H1 (cell line): ENCODE results near the gene TCF7L2. TPM values are rescaled to one million over a fixed set of nuclear protein-coding genes. Genes with fewer than 3 reads are reported as not detected.

Source experiments
- CTCF ChIA-PET: fragments of 300-600 bp; sonication (Branson Sonifier 250); formaldehyde crosslinking; loops from one replicate; lab custom pipeline; 2021; ENCODE audit not compliant: partially characterized antibody; lab: Charles Lee
- POLR2A ChIA-PET: fragments of 300-600 bp; sonication (Branson Sonifier 250); formaldehyde crosslinking; loops from one replicate; lab custom pipeline; 2021; ENCODE audit warnings: inconsistent platforms; ENCODE audit not compliant: partially characterized antibody; lab: Charles Lee
- DNase-seq, 2 experiments: peaks; one replicate each; pipeline versions ENCODE4 v3.0.0 to v3.0.0-alpha.2; 2010 to 2022; ENCODE audit warnings: low spot score in 2 of 2, low read depth in 1 of 2, mixed read lengths in 1 of 2
- FAIRE-seq: peaks from 2 replicates; lab custom pipeline; 2011; peaks lifted over from hg19 to GRCh38; lab: Jason Lieb, UNC
- H2AFZ ChIP-seq: 2 replicates; pipeline ENCODE4 v1.8.1; 2012; ENCODE audit warnings: low read length, inconsistent platforms
- H2AK5ac ChIP-seq: 2 replicates; pipeline ENCODE4 v1.6.1; 2013; ENCODE audit warnings: low read depth, low read length
- H2BK120ac ChIP-seq: replicated peaks from 2 replicates; pipeline ENCODE3; 2013; ENCODE audit warnings: low read depth, low read length, inconsistent platforms
- H2BK12ac ChIP-seq: 2 replicates; pipeline ENCODE4 v1.6.1; 2013; ENCODE audit warnings: low read depth, low read length
- H2BK15ac ChIP-seq: 2 replicates; pipeline ENCODE4 v1.6.1; 2013; ENCODE audit warnings: low read length
- H2BK20ac ChIP-seq: 2 replicates; pipeline ENCODE4 v1.6.1; 2013; ENCODE audit warnings: low read length
- H2BK5ac ChIP-seq: 2 replicates; pipeline ENCODE4 v1.6.1; 2013; ENCODE audit warnings: low read depth, low read length
- H3K14ac ChIP-seq: 2 replicates; pipeline ENCODE4 v1.6.1; 2013; ENCODE audit warnings: inconsistent platforms; ENCODE audit not compliant: insufficient read length
- H3K18ac ChIP-seq: 2 replicates; pipeline ENCODE4 v1.6.1; 2013; ENCODE audit warnings: low read length; ENCODE audit errors: extremely low read depth
- H3K23ac ChIP-seq: 2 replicates; pipeline ENCODE4 v1.6.1; 2013; ENCODE audit warnings: inconsistent platforms; ENCODE audit not compliant: insufficient read length
- H3K23me2 ChIP-seq: 2 replicates; pipeline ENCODE4 v1.6.1; 2013; ENCODE audit warnings: low read depth, low read length
- H3K27ac ChIP-seq: 2 replicates; pipeline ENCODE4 v1.6.1; 2011; ENCODE audit warnings: low read depth, low read length, inconsistent platforms
- H3K27me3 ChIP-seq, 4 experiments: replicated peaks in 1 of 4; 1 replicate in 1 of 4; 2 replicates in 3 of 4; pipeline versions ENCODE4 v1.6.1 to v1.8.1; 2011 to 2013; ENCODE audit warnings: low read length in 3 of 4, mild to moderate bottlenecking in 3 of 4, inconsistent platforms in 2 of 4, mixed read lengths in 2 of 4, moderate library complexity in 1 of 4; ENCODE audit not compliant: control insufficient read depth in 3 of 4, insufficient read depth in 3 of 4; ENCODE audit errors: extremely low read depth in 1 of 4
- H3K36me3 ChIP-seq, 4 experiments: 2 replicates each; pipeline versions ENCODE4 v1.6.1 to v1.8.1; 2011 to 2013; ENCODE audit warnings: mild to moderate bottlenecking in 4 of 4, low read length in 3 of 4, moderate library complexity in 2 of 4, control low read depth in 1 of 4, inconsistent platforms in 1 of 4; ENCODE audit not compliant: insufficient read depth in 4 of 4, control insufficient read depth in 2 of 4
- H3K4ac ChIP-seq: replicated peaks from 2 replicates; pipeline ENCODE3; 2013; ENCODE audit warnings: low read length, low read depth, mixed read lengths, inconsistent platforms; ENCODE audit not compliant: insufficient read length
- H3K4me1 ChIP-seq, 4 experiments: replicated peaks in 1 of 4; 1 replicate in 1 of 4; 2 replicates in 3 of 4; pipeline versions ENCODE4 v1.6.1 to v1.8.1; 2011 to 2013; ENCODE audit warnings: low read length in 3 of 4, inconsistent platforms in 2 of 4, mixed read lengths in 1 of 4; ENCODE audit not compliant: insufficient read depth in 4 of 4, control insufficient read depth in 3 of 4
- H3K4me2 ChIP-seq, 2 experiments: 2 replicates each; pipeline versions ENCODE4 v1.6.1 to v1.8.1; 2011 to 2013; ENCODE audit warnings: low read depth in 2 of 2, low read length in 2 of 2, control low read depth in 1 of 2, inconsistent platforms in 1 of 2, mild to moderate bottlenecking in 1 of 2; ENCODE audit not compliant: insufficient read depth in 1 of 2
- H3K4me3 ChIP-seq, 4 experiments: fragments of 200-600, 300-600 bp in 1 of 4; sonication (generic), shearing (Covaris generic), sonication (Bioruptor Twin) in 1 of 4; 2 replicates each; pipeline versions ENCODE4 v1.5.1 to v1.8.1; 2011 to 2016; ENCODE audit warnings: low read length in 4 of 4, low read depth in 3 of 4, control low read depth in 2 of 4, inconsistent platforms in 2 of 4, mild to moderate bottlenecking in 2 of 4, mixed read lengths in 1 of 4, moderate library complexity in 1 of 4; ENCODE audit not compliant: insufficient read depth in 2 of 4; ENCODE audit errors: extremely low read depth in 1 of 4
- H3K56ac ChIP-seq: replicated peaks from 2 replicates; pipeline ENCODE3; 2013; ENCODE audit warnings: low read depth, mild to moderate bottlenecking, mixed read lengths, low read length, inconsistent platforms; ENCODE audit not compliant: insufficient read length
- H3K79me1 ChIP-seq: 2 replicates; pipeline ENCODE4 v1.6.1; 2013; ENCODE audit warnings: low read depth, low read length, control low read depth
- H3K79me2 ChIP-seq, 2 experiments: 2 replicates each; pipeline versions ENCODE4 v1.6.1 to v1.8.1; 2012 to 2013; ENCODE audit warnings: low read length in 2 of 2, mild to moderate bottlenecking in 2 of 2, inconsistent platforms in 1 of 2; ENCODE audit not compliant: insufficient read depth in 2 of 2, control insufficient read depth in 1 of 2
- H3K9ac ChIP-seq, 4 experiments: replicated peaks in 1 of 4; 1 replicate in 1 of 4; 2 replicates in 3 of 4; pipeline versions ENCODE4 v1.6.1 to v1.8.1; 2011 to 2013; ENCODE audit warnings: low read depth in 3 of 4, low read length in 3 of 4, control low read depth in 2 of 4, mild to moderate bottlenecking in 2 of 4, moderate library complexity in 2 of 4, inconsistent platforms in 1 of 4; ENCODE audit errors: extremely low read depth in 1 of 4
- H3K9me3 ChIP-seq, 2 experiments: 2 replicates each; pipeline versions ENCODE4 v1.6.1 to v1.8.1; 2012 to 2013; ENCODE audit warnings: mild to moderate bottlenecking in 2 of 2, moderate library complexity in 2 of 2, control low read depth in 1 of 2, inconsistent platforms in 1 of 2, low read depth in 1 of 2, low read length in 1 of 2, mixed read lengths in 1 of 2; ENCODE audit not compliant: insufficient read depth in 2 of 2
- H4K20me1 ChIP-seq, 2 experiments: replicated peaks in 1 of 2; 2 replicates each; pipeline versions ENCODE3 to v1.8.1; 2011 to 2013; ENCODE audit warnings: inconsistent platforms in 2 of 2, low read length in 2 of 2, mild to moderate bottlenecking in 1 of 2; ENCODE audit not compliant: insufficient read depth in 2 of 2, control insufficient read depth in 1 of 2
- H4K5ac ChIP-seq: 2 replicates; pipeline ENCODE4 v1.6.1; 2013; ENCODE audit warnings: low read length, low read depth, mixed read lengths, inconsistent platforms; ENCODE audit not compliant: insufficient read length
- H4K8ac ChIP-seq: 2 replicates; pipeline ENCODE4 v1.8.0; 2013; ENCODE audit warnings: mild to moderate bottlenecking, moderate library complexity, low read length, inconsistent platforms; ENCODE audit not compliant: insufficient read depth; ENCODE audit errors: extremely low read depth
- H4K91ac ChIP-seq: replicated peaks from 2 replicates; pipeline ENCODE3; 2013; ENCODE audit warnings: low read length, mixed read lengths, inconsistent platforms; ENCODE audit not compliant: insufficient read length
- BACH1 ChIP-seq: IDR thresholded peaks from 2 replicates; pipeline ENCODE4 v1.6.1; 2012; ENCODE audit warnings: low read length, improper control_type of control experiment
- CHD2 ChIP-seq: IDR thresholded peaks from 2 replicates; pipeline ENCODE4 v1.6.1; 2012; ENCODE audit warnings: low read length, improper control_type of control experiment
- EP300 ChIP-seq, 2 experiments: IDR thresholded peaks; 1 replicate in 1 of 2; 2 replicates in 1 of 2; pipeline ENCODE4 v1.6.1; 2011 to 2012; ENCODE audit warnings: low read depth in 2 of 2, low read length in 2 of 2, mild to moderate bottlenecking in 2 of 2, borderline replicate concordance in 1 of 2, inconsistent platforms in 1 of 2, moderate library complexity in 1 of 2
- GTF2F1 ChIP-seq: IDR thresholded peaks from 2 replicates; pipeline ENCODE4 v1.6.1; 2012; ENCODE audit warnings: low read depth, low read length, improper control_type of control experiment, borderline replicate concordance
- HDAC6 ChIP-seq: IDR thresholded peaks from one replicate; pipeline ENCODE4 v1.7.1; 2012; ENCODE audit warnings: low read depth, mild to moderate bottlenecking, inconsistent platforms, low read length, moderate library complexity
- PHF8 ChIP-seq: fragments of 200-600 bp; sonication (generic); conservative IDR thresholded peaks from 2 replicates; pipeline ENCODE4 v1.7.1; 2012; ENCODE audit warnings: low read depth, mild to moderate bottlenecking, inconsistent platforms, low read length, moderate library complexity
- POLR2A ChIP-seq, 2 experiments: IDR thresholded peaks; 1 replicate in 1 of 2; 2 replicates in 1 of 2; pipeline ENCODE4 v1.6.1; 2011; ENCODE audit warnings: low read depth in 2 of 2, low read length in 2 of 2, mild to moderate bottlenecking in 2 of 2; ENCODE audit errors: control extremely low read depth in 1 of 2
- SP1 ChIP-seq: IDR thresholded peaks from 2 replicates; pipeline ENCODE4 v1.6.1; 2011; ENCODE audit warnings: low read depth, low read length
- SP4 ChIP-seq: IDR thresholded peaks from 2 replicates; pipeline ENCODE4 v1.6.1; 2012; ENCODE audit warnings: low read length, inconsistent platforms
- SUZ12 ChIP-seq: fragments of 200-600 bp; sonication (generic); IDR thresholded peaks from 2 replicates; pipeline ENCODE4 v1.6.1; 2012; ENCODE audit warnings: mild to moderate bottlenecking, inconsistent platforms, low read length, moderate library complexity, mixed read lengths
- TCF12 ChIP-seq: IDR thresholded peaks from 2 replicates; pipeline ENCODE4 v1.6.1; 2011; ENCODE audit warnings: low read depth, mild to moderate bottlenecking, low read length
- polyA plus RNA-seq, 7 experiments: library from polyadenylated mRNA; depleted of rRNA in 3 of 7; stranded (reverse) in 5 of 7; unstranded in 2 of 7; fragments of >200 nt in 5 of 7; fragments of 200-250 nt in 2 of 7; gene quantifications; 1 replicate in 5 of 7; 2 replicates in 1 of 7; 4 replicates in 1 of 7; pipeline versions ENCODE4 v1.2.1 to v1.2.3, GENCODE V29; 2011 to 2013; ENCODE audit warnings: missing spikeins in 2 of 7, mixed read lengths in 2 of 7
- total RNA-seq: library from RNA; stranded (reverse); fragmentation: NEBNext Ultra II Directional; extraction: Animal tissue kit (Norgen Biotek cat#: 25700); gene quantifications from 2 replicates; pipeline ENCODE4 v1.2.1, GENCODE V29; 2021

TCF7L2 gene
- total and polyA plus RNA-seq, 2 of the 8 experiments (the other 6 are each of a cell fraction or from before 2014, with no cell fraction given): 33.9 to 67.3 TPM

- no peak overlapping the region for H2AFZ ChIP-seq
- H3K23me2 ChIP-seq: no peaks in the 10 kb centered on the region
- peak overlapping the region; percentile 48 for H4K91ac ChIP-seq
- no peak for TF ChIP-seq SUZ12
- no peak for TF ChIP-seq EP300 (IDR thresholded peaks at IDR 0.05; ENCODE audit: borderline replicate concordance in 1 of 2, low read depth in 2 of 2, low read length in 2 of 2)
- TF ChIP-seq PHF8: no peak
- no peak for TF ChIP-seq HDAC6
- TF ChIP-seq TCF12: no peak
- no peak for TF ChIP-seq SP4
- TF ChIP-seq SP1: no peak
- TF ChIP-seq BACH1: no peak
- no peak for TF ChIP-seq GTF2F1
- TF ChIP-seq POLR2A (IDR thresholded peaks at IDR 0.05; ENCODE audit: control extremely low read depth in 1 of 2, low read depth in 2 of 2, low read length in 2 of 2): no peak
- no peak for TF ChIP-seq CHD2
- TF ChIP-seq, all 59 proteins: peak for 0
- Histone ChIP-seq H3K23ac (no peak overlapping the region), H2BK120ac (no peak overlapping the region), H3K9me3 (no peaks in the 10 kb centered on the region), H3K4me3 (no peak overlapping the region), H2BK20ac (no peak overlapping the region), H2BK5ac (no peak overlapping the region), H3K27ac (no peak overlapping the region; the same call in 1 of the 2 replicates), H3K9ac (no peak overlapping the region), H2BK15ac (no peak overlapping the region), H4K20me1 (peaks cover 1 to 7% of the 10 kb centered on the region in 2 experiments), H4K5ac (no peak overlapping the region), H3K79me1 (peaks cover 19% of the 10 kb centered on the region), H3K18ac (no peak overlapping the region), H2BK12ac (no peak overlapping the region), H3K79me2 (peaks cover 11 to 93% of the 10 kb centered on the region in 2 experiments; a peak in 3 of 4 replicates), H2AK5ac (no peak overlapping the region), H4K8ac (no peak overlapping the region), H3K14ac (no peak overlapping the region), H3K56ac (no peak overlapping the region), H3K4ac (no peak overlapping the region), H3K4me2 (no peak overlapping the region), H3K36me3 (peaks cover 0 to 9% (median 3%) of the 10 kb centered on the region in 4 experiments; a peak in 4 of 8 replicates), H3K27me3 (no peaks in the 10 kb centered on the region), H3K4me1 (peaks cover 2 to 15% (median 8%) of the 10 kb centered on the region in 4 experiments; a peak in 5 of 7 replicates)
- POLR2A ChIA-PET: no interaction called here
- CTCF ChIA-PET: no interaction called here
- no peak for FAIRE-seq
- no peak for DNase-seq
Measured at GRCh38 chr10:113086282-113086681, 136.2 kb downstream of the TCF7L2 start.
